Hindlimb muscle (tissue), 1 donor: ENCODE results near the gene CLK3. TPM values are rescaled to one million over a fixed set of nuclear protein-coding genes. Genes with fewer than 3 reads are reported as not detected.
"Not testable (repeated sequence)": the region's sequence is repeated elsewhere in the genome, so short reads cannot be mapped to it uniquely, and the experiment has no call there.

Experiments
- DNase-seq: peaks from one replicate; pipeline ENCODE4 v3.0.0-alpha.2; 2013
- polyA plus RNA-seq: library from polyadenylated mRNA; unstranded; fragments of 120-200 nt; gene quantifications from one replicate; pipeline ENCODE4 v1.2.1, GENCODE V29; 2013; ENCODE audit not compliant: insufficient read length

CLK3 gene
- polyA plus RNA-seq, 1 donor: 52.2 TPM

GRCh38 chr15:74621936-74622335 is 6.3 kb downstream of the CLK3 start:
- DNase-seq: no peak

GRCh38 chr15:74622758-74623157 is 7.1 kb downstream of the CLK3 start:
- no peak for DNase-seq

GRCh38 chr15:74624020-74624602 is 8.5 kb downstream of the CLK3 start:
- no peak for DNase-seq

DNA sequence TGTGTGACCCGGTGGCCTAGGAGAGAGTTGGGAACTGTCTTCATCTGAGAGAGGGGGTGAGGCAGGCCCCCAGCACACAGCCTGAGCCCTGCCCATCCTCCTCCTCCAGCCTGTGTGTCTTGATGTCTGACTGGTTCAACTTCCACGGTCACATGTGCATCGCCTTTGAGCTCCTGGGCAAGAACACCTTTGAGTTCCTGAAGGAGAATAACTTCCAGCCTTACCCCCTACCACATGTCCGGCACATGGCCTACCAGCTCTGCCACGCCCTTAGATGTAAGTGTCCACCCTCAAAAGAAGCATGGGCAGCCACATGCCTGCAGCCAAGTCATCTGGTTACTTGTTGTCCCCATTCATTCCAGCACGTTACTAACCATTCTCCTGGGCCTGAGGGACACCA is 10.1 kb downstream of the CLK3 start:
- DNase-seq: no peak

DNA sequence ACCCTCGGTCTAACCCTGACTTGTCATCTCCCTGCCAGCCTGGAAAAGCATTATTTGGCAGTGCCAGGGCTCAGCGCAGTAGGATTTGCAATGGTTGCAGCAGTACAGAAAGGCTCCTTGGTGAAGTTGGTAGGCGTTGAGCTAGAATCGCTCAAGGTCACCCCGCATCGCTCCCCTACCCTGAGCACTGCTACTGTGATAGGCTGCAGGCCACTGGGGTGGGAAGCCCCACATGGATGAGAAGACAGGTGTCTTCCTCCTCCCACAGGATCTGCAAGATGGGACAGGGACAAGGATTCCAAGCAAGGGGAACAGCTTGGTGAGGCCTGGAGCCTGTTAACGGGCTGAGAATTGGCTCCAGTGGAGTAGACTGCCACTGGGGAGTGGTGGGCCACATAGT is 10.7 kb downstream of the CLK3 start:
- DNase-seq: no peak

DNA sequence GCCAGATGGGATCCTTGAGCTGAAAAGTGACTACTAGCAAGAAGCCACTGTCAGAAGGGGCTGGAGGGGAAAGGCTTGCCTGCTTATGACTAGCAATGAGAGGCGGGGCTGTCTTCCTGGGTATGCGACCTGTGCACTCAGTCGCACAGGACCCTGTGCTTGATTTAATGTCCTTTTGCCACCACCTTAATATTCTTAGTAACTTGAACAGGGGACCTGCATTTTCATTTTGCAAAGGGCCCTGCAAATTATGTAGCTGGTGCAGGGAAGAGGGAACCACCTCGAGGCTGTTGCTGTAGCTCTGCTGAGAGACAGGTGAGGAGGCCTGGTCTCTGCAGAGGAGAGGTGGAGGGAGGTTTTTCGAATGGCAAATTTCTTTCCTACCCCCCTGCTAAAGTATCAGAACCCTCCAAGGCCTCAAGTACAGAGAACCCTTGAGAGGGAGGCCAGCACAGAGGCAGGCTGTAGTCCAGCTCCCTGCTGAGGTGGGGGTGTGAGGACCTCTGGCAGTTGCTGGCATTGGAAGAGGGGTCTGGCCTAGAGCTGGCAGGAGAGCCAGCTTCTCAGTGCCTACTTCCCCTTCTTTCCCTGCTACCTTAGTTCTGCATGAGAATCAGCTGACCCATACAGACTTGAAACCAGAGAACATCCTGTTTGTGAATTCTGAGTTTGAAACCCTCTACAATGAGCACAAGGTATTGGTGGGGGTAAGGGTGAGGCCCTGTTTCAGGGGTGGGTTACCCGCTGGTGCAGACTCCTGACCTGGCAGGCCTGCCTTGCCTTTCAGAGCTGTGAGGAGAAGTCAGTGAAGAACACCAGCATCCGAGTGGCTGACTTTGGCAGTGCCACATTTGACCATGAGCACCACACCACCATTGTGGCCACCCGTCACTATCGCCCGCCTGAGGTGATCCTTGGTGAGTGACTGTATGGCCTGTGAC is 11.4 kb downstream of the CLK3 start:
- DNase-seq: no peak

DNA sequence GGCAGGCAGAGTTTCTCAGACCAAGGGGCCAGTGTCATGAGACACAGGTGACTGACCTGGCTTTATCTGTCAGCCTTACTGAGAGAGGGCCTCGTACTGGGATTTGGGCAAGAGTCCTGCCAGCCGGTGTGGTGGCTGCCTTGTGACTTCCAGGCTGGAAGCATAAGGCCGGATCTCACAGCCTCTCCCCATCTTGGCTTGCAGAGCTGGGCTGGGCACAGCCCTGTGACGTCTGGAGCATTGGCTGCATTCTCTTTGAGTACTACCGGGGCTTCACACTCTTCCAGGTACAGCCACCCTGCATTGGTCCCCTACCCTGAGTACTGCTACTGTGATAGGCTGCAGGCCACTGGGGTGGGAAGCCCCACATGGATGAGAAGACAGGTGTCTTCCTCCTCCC is 12.1 kb downstream of the CLK3 start:
- no peak for DNase-seq

DNA sequence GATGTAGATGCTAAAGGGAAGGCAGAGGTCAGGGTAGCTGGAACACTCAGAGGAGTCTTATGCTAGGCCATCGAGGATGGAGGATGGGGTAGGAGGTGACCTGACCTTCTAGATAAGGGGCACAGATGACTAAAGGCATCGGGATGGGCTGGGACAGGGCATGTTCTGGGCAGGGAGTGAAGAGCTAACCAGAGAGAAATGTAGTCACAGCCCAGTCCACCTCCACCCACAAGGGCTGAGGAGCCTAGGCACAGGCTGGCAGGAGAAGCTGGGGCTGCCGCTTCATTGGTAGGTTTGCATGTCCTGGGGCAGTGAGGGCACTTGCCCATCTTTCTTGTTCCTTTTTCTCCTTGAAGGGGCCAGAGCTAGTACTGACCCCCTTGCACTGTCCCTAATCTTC is 12.6 kb downstream of the CLK3 start:
- DNase-seq: no peak

DNA sequence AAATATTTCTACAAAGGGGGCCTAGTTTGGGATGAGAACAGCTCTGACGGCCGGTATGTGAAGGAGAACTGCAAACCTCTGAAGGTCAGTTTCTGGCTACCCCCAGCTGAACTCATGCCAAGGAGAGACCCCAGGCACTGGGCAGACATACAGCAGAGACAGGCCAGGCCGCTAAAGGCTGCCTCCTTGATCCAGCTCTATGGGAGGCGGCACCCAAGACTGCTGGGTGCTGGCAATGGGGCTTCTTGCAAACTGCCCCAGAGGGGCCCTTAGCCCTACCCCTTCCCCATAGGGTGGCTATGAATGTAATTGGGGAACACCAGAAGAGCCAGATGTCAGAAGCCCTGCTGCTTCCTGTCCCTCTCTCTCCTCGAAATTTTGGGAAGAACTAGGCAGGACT is 13.3 kb downstream of the CLK3 start:
- no peak for DNase-seq

- DNase-seq: not testable (repeated sequence)
Observed at GRCh38 chr15:74629696-74630095, 14.1 kb downstream of the CLK3 start.

DNA sequence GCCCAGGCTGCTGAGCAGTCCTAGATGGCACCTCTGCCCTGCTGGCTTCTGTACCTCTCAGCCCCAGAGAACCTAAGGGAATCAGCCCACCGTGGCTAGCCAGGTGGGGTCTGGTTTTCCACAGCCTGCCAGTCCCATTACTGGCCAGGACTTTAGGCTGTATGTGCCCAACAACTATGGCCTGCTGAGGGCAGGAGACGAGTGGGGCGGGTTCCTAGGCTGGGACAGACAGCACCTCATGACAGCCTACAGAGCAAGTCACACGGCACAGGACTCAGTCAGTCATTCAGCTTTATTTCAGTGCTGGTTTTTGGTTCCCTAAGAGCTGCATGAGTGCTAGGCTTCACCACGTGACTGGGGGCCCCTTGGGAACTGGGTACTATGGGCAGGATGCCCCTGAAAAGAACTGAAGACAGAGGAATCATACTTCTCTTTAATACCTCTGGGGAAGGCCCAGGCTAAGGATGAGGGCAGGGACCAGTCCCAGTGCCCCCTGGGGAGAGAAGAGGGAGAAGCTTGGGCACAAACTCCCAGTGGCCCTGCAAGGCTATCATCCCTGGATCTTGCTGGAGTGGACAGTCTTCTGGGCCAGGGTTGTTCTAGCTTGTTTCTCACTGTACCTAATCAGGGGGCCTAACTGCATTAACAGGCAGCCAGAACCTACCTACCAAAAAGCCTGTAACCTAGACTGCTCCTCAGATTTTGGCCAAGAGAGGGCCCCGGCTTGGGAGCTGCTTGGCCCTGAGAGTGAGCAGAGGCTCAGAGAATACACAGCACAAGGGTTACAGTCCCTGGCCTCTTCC is 14.8 kb downstream of the CLK3 start:
- DNase-seq: no peak

DNA sequence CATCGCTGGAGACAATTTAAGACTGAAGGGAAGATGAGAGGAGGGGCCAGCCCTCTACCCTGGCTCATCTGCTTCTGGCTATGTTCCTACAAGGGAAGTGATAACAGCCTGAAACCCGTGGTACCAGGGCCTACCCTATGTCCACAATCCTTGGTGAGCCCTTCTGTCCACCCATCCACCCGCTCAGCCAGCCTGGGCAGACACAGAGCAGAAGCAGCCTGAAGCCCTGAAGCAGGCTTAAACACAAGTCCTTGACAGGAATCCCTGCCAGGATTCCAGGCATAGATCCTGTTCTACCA is 15.4 kb downstream of the CLK3 start:
- no peak for DNase-seq

- no peak for DNase-seq
Observed at GRCh38 chr15:74631408-74631807, 15.8 kb downstream of the CLK3 start.

GRCh38 chr15:74631935-74632560 is 16.4 kb downstream of the CLK3 start:
- DNase-seq: peak; percentile 63

DNA sequence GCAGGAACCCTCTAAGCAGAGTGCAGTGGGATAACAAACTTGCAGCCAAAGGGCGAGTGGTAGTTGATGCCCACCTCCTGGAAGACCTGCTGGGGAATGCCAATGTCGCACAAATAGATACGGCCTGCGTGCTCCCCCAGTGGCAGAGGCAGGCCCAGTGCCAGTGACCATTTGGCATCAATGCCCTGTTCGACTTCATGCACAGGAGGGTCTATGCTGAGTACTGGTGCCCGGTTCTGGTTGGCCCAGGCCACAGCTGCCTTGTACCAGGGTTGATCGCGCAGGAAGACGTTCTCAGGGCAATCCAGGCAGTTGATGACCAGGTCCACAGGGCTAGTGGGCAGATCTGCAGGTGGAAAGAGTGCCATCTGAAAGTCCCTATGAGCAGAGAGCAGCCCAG is 17.0 kb downstream of the CLK3 start:
- no peak for DNase-seq

- DNase-seq: no peak
Observed at GRCh38 chr15:74633781-74634180, 18.1 kb downstream of the CLK3 start.

DNA sequence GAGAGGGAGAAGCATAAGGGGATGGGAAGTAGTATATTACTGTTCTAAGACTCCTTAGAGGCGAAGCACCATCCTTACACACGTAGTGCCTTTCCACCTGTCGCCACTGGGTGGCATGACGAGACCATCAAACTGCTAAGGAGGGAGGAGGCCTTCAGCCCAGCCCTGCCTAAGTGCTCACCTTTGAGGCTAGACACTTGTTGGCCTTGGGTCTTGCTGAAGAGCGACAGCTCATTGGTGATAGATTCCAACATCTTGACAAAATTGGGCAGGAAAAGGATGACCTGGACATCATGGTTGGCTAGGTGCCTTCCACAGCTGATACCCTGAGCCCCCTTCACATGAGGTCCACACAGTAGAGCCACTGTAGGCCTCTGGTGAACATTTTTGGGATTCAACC is 19.6 kb downstream of the CLK3 start:
- peak; percentile 58 for DNase-seq

GRCh38 chr15:74636984-74637383 is 21.3 kb downstream of the CLK3 start:
- DNase-seq: no peak

DNA sequence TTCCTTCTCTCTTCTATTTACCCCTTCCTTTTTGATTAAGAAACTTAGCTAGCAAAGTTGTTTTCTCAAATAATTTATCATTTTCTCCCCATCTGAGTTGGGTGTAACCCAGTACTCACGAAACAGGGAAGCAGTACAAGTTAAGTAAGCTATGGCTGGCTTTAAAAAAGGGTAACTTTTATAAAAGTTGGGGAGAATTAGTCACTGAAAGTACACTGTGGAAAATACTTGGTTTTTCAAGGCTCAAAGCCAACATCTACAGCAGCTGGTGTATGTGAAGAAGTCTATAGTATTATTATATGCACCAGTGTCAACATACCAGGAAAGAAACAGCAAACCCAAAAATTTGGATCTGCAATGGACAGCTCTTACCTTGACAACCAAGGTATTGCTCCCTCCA is 25.5 kb downstream of the CLK3 start:
- no peak for DNase-seq

DNA sequence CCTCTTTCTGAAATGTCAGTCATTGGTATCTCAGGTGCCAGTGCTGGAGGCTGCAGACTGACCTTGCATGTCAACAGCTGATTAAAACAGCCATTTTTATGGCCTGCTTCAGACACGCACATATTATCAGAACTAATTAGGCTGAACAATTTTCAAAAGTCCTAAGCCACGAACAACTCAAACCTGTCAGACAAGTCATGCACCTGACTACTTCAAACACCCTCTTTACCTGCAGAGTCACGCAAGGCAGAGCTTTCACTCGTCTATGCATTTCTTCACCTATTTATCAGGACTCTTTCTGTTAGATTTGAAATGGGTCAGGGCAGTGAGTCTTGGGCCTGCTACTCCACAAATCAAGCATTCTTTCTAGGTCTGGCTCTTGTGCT is 26.7 kb downstream of the CLK3 start:
- no peak for DNase-seq

GRCh38 chr15:74642734-74643664 is 27.4 kb downstream of the CLK3 start:
- no peak for DNase-seq

DNA sequence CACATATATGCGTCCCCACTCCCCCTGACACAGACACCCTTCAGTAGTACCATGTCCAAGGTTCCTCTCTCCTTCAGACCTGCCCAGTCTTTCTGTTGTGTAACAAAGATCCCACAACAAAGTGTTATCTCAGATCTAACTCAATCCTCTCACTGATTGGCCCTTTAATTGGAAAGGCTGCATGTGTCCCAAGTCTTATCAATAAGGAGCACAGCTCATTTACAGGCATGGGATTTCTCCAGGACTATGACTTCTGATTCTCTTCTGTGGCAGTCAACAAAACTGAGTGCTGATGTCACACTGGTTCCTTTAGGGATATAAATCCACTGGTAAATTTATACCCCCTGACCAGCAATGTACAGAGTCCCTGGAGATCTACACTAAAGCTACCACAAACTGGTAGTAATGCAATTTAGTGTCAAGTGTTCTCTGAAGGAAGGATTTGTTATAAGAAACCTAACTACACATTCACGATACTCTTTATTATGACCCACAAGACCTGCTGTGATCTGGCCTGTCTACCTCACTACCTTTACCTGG is 28.1 kb downstream of the CLK3 start:
- no peak for DNase-seq
